ENCODE results near the gene ZNF367. TPM values are rescaled to one million over a fixed set of nuclear protein-coding genes. Genes with fewer than 3 reads are reported as not detected.
"Not testable (repeated sequence)": the region's sequence is repeated elsewhere in the genome, so short reads cannot be mapped to it uniquely, and the experiment has no call there.

ZNF367 gene
- polyA plus RNA-seq, 1 donor from 2014 or later, result 2.0 TPM

DNA sequence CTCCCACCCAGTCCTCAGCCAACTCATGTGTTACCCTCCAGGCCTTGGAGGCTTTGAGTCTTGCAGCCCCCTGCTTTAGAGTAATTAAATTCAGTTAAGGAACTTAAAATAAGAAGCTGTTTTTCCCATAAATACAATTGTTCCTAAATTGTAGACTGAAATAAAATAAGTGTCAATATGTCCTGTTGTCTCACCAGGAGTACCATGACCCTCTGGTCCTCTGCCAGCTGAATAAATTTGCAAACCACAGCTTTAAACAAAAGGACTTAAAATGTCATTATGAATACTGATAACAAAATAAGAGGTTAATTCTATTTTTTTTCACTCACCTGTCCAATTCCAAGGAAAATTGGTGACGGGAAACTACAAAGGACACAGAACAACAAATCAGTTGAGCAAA is 50.2 kb downstream of the ZNF367 start:
- Histone ChIP-seq H3K27me3 (ENCODE audit: insufficient read depth, low read depth, low read length) (no peaks in the 10 kb centered on the region), H3K9ac (ENCODE audit: low read length) (no peak overlapping the region), H3K27ac (ENCODE audit: low read length) (no peak overlapping the region), H3K4me2 (ENCODE audit: low read length) (no peak overlapping the region), H3K36me3 (ENCODE audit: insufficient read depth, low read length) (no peaks in the 10 kb centered on the region), H3K9me2 (ENCODE audit: insufficient read depth, low read length) (no peaks in the 10 kb centered on the region), H3K9me3 (ENCODE audit: low read length) (no peaks in the 10 kb centered on the region), H2AFZ (ENCODE audit: low read depth, low read length) (no peak overlapping the region), H4K20me1 (ENCODE audit: insufficient read depth) (no peaks in the 10 kb centered on the region), H3K79me2 (replicated peaks; ENCODE audit: insufficient read depth, low read length) (no peaks in the 10 kb centered on the region), H3K4me3 (ENCODE audit: low read length) (no peak overlapping the region), H3F3A (ENCODE audit: insufficient read depth, low read length, poor library complexity, severe bottlenecking) (no peaks in the 10 kb centered on the region)
- no peak for TF ChIP-seq EZH2 (IDR thresholded peaks at IDR 0.05; ENCODE audit: borderline replicate concordance, insufficient read depth, low read length, poor library complexity, severe bottlenecking)

DNA sequence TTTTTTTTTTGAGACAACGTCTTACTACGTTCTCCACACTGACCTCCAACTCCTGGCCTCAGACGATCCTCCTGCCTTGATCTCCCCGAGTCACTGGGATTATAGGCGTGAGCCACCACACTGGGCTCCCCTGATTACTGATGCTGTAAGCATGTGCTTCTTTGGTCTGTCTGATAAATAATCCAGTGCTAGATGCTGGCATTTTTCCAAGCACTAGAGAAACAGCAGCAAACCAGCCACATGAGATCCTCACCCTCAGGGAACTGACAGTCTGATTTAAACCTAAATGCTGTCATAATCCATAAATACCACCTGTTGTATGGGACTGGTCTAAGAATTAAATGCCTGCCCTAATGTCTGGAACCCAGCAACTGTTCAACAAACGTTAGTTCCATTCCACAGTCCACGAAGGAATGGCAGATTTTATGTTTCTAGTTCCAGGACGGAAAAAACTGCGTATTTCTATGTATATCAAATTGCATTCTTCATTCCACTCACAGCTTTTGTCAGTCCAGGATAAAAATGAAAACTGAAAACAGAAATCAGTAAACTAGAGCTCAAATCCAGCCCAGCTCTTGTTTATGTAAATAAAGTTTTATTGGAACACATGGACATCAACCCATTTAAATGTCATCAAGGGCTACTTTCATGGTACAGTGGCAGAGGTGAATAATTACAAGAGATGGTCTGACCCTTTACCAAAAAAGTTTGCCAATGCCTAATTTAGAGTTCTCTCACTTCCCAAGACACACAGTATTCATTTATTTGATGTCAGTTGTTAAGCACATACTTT is 54.8 kb downstream of the ZNF367 start:
- Histone ChIP-seq H3K79me2 (replicated peaks; ENCODE audit: insufficient read depth, low read length) (no peaks in the 10 kb centered on the region), H3F3A (ENCODE audit: insufficient read depth, low read length, poor library complexity, severe bottlenecking) (no peaks in the 10 kb centered on the region), H3K9ac (ENCODE audit: low read length) (no peak overlapping the region)

DNA sequence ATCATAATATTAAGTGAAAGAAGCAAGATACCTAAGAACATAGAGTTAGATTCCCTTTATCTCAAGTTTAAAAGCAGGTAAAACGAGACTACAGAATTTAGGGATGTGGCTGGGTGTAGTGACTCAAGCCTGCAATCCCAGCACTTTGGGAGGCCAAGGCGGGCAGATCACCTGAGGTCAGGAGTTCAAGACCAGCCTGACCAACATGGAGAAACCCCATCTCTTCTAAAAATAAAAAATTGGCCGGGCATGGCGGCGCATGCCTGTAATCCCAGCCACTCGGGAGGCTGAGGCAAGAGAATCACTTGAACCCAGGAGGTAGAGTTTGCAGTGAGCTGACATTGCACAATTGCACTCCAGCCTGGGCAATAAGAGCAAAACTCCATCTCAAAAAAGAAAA is 56.1 kb downstream of the ZNF367 start:
- not testable (repeated sequence) for H3K4me3 ChIP-seq (ENCODE audit: low read length); H3K9me2 ChIP-seq (ENCODE audit: insufficient read depth, low read length); H3F3A ChIP-seq (ENCODE audit: insufficient read depth, low read length, poor library complexity, severe bottlenecking); H3K4me2 ChIP-seq (ENCODE audit: low read length); H3K27ac ChIP-seq (ENCODE audit: low read length); H3K9me3 ChIP-seq (ENCODE audit: low read length); H3K36me3 ChIP-seq (ENCODE audit: insufficient read depth, low read length); H4K20me1 ChIP-seq (ENCODE audit: insufficient read depth); H3K9ac ChIP-seq (ENCODE audit: low read length); H3K79me2 ChIP-seq (replicated peaks; ENCODE audit: insufficient read depth, low read length); H2AFZ ChIP-seq (ENCODE audit: low read depth, low read length); H3K27me3 ChIP-seq (ENCODE audit: insufficient read depth, low read depth, low read length)

More for the DNA sequence above, 54.8 kb downstream of the ZNF367 start:
- H3K9me3 ChIP-seq (ENCODE audit: low read length), result no peaks in the 10 kb centered on the region
- H3K36me3 ChIP-seq (ENCODE audit: insufficient read depth, low read length), result no peaks in the 10 kb centered on the region
- H3K27ac ChIP-seq (ENCODE audit: low read length), result no peak overlapping the region
- H3K4me3 ChIP-seq (ENCODE audit: low read length), result no peak overlapping the region
- TF ChIP-seq EP300 (conservative IDR thresholded peaks at IDR 0.05; ENCODE audit: poor library complexity, severe bottlenecking) (no peak), TAF1 (IDR thresholded peaks at IDR 0.05; ENCODE audit: low read depth) (no peak)
- TF ChIP-seq, protein P1, sequence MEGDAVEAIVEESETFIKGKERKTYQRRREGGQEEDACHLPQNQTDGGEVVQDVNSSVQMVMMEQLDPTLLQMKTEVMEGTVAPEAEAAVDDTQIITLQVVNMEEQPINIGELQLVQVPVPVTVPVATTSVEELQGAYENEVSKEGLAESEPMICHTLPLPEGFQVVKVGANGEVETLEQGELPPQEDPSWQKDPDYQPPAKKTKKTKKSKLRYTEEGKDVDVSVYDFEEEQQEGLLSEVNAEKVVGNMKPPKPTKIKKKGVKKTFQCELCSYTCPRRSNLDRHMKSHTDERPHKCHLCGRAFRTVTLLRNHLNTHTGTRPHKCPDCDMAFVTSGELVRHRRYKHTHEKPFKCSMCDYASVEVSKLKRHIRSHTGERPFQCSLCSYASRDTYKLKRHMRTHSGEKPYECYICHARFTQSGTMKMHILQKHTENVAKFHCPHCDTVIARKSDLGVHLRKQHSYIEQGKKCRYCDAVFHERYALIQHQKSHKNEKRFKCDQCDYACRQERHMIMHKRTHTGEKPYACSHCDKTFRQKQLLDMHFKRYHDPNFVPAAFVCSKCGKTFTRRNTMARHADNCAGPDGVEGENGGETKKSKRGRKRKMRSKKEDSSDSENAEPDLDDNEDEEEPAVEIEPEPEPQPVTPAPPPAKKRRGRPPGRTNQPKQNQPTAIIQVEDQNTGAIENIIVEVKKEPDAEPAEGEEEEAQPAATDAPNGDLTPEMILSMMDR (IDR thresholded peaks at IDR 0.05; ENCODE audit: poor library complexity, severe bottlenecking), result no peak
- H3K9me2 ChIP-seq (ENCODE audit: insufficient read depth, low read length), result no peaks in the 10 kb centered on the region
- H4K20me1 ChIP-seq (ENCODE audit: insufficient read depth), result no peaks in the 10 kb centered on the region
- no peak overlapping the region for H3K4me2 ChIP-seq (ENCODE audit: low read length)
- no peak overlapping the region for H2AFZ ChIP-seq (ENCODE audit: low read depth, low read length)
- H3K27me3 ChIP-seq (ENCODE audit: insufficient read depth, low read depth, low read length), result no peaks in the 10 kb centered on the region

DNA sequence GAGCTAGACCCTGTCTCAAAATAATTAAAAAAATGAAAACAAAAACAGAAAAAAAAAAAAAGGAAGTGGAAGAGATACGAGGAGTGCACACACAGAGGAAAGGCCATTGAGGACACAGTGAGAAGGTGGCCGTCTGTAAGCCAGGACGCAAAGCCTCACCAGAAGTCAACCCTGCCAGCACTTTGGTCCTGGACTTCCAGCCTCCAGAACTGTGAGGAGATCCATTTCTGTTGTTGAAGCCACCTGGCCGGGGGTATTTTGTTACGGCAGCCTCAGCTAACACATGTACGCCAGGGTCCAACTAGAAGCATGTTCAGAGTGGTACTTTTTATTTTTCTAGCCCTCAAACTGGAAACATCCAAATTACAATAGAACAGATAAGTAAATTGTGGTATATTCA is 56.5 kb downstream of the ZNF367 start:
- Histone ChIP-seq H3F3A (ENCODE audit: insufficient read depth, low read length, poor library complexity, severe bottlenecking) (no peaks in the 10 kb centered on the region), H3K4me2 (ENCODE audit: low read length) (no peak overlapping the region), H3K4me3 (ENCODE audit: low read length) (no peak overlapping the region), H3K27me3 (ENCODE audit: insufficient read depth, low read depth, low read length) (no peaks in the 10 kb centered on the region), H3K27ac (ENCODE audit: low read length) (no peak overlapping the region), H3K79me2 (replicated peaks; ENCODE audit: insufficient read depth, low read length) (no peaks in the 10 kb centered on the region), H3K36me3 (ENCODE audit: insufficient read depth, low read length) (no peaks in the 10 kb centered on the region), H3K9me3 (ENCODE audit: low read length) (no peaks in the 10 kb centered on the region), H4K20me1 (ENCODE audit: insufficient read depth) (no peaks in the 10 kb centered on the region), H3K9ac (ENCODE audit: low read length) (no peak overlapping the region), H3K9me2 (ENCODE audit: insufficient read depth, low read length) (no peaks in the 10 kb centered on the region), H2AFZ (ENCODE audit: low read depth, low read length) (no peak overlapping the region)
- TF ChIP-seq, protein P1 (IDR thresholded peaks at IDR 0.05; ENCODE audit: poor library complexity, severe bottlenecking), result no peak
- no peak for TF ChIP-seq SMC3 (conservative IDR thresholded peaks at IDR 0.05; ENCODE audit: poor library complexity)
- no peak for TF ChIP-seq MXI1 (conservative IDR thresholded peaks at IDR 0.05; ENCODE audit: poor library complexity, severe bottlenecking)
- no peak for TF ChIP-seq TAF1 (IDR thresholded peaks at IDR 0.05; ENCODE audit: low read depth)
- no peak for TF ChIP-seq POLR2AphosphoS5 (IDR thresholded peaks at IDR 0.05)
- TF ChIP-seq, protein P2, sequence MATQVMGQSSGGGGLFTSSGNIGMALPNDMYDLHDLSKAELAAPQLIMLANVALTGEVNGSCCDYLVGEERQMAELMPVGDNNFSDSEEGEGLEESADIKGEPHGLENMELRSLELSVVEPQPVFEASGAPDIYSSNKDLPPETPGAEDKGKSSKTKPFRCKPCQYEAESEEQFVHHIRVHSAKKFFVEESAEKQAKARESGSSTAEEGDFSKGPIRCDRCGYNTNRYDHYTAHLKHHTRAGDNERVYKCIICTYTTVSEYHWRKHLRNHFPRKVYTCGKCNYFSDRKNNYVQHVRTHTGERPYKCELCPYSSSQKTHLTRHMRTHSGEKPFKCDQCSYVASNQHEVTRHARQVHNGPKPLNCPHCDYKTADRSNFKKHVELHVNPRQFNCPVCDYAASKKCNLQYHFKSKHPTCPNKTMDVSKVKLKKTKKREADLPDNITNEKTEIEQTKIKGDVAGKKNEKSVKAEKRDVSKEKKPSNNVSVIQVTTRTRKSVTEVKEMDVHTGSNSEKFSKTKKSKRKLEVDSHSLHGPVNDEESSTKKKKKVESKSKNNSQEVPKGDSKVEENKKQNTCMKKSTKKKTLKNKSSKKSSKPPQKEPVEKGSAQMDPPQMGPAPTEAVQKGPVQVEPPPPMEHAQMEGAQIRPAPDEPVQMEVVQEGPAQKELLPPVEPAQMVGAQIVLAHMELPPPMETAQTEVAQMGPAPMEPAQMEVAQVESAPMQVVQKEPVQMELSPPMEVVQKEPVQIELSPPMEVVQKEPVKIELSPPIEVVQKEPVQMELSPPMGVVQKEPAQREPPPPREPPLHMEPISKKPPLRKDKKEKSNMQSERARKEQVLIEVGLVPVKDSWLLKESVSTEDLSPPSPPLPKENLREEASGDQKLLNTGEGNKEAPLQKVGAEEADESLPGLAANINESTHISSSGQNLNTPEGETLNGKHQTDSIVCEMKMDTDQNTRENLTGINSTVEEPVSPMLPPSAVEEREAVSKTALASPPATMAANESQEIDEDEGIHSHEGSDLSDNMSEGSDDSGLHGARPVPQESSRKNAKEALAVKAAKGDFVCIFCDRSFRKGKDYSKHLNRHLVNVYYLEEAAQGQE (IDR thresholded peaks at IDR 0.05; ENCODE audit: borderline replicate concordance), result no peak
- TF ChIP-seq EP300 (conservative IDR thresholded peaks at IDR 0.05; ENCODE audit: poor library complexity, severe bottlenecking), result no peak
- TF ChIP-seq RAD21 (conservative IDR thresholded peaks at IDR 0.05), result no peak
- no peak for TF ChIP-seq EZH2 (IDR thresholded peaks at IDR 0.05; ENCODE audit: borderline replicate concordance, insufficient read depth, low read length, poor library complexity, severe bottlenecking)
